GM12864 (cell line): ENCODE data around the gene SPRR3.

Experiments
- DNase-seq: peaks from one replicate; pipeline ENCODE4 v3.0.0-alpha.2; 2011; ENCODE audit warnings: low read depth
- H3K4me3 ChIP-seq: 2 replicates; pipeline ENCODE4 v1.5.1; 2011; ENCODE audit warnings: mild to moderate bottlenecking, low read depth, low read length, control low read depth
- TF ChIP-seq, protein P1 (sequence below): IDR thresholded peaks from 2 replicates; pipeline ENCODE4 v1.5.1; 2011; ENCODE audit warnings: low read depth, mild to moderate bottlenecking, moderate library complexity, low read length, control low read depth, inconsistent platforms; ENCODE audit errors: missing control alignments

Gene SPRR3

DNA sequence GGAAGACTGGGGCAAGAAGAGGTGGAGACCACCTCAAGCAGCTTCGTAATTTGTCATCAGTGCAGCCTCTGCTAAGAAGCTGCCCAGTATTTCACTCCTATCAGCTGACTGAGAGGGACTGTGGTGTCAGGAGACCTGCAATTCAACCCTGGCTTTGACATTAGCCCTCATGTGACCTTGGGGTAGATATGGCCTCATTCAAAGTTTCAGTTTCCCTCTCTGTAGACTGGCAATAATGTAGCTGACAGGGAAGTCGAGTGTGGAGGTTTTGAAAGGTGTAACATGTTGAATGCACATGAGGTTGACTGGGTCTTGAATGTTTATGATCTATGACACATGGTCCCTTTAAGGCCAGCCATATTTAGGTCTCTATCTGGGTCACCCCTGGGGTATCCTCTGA is 33.3 kb upstream of the SPRR3 start:
- TF ChIP-seq, protein P1, sequence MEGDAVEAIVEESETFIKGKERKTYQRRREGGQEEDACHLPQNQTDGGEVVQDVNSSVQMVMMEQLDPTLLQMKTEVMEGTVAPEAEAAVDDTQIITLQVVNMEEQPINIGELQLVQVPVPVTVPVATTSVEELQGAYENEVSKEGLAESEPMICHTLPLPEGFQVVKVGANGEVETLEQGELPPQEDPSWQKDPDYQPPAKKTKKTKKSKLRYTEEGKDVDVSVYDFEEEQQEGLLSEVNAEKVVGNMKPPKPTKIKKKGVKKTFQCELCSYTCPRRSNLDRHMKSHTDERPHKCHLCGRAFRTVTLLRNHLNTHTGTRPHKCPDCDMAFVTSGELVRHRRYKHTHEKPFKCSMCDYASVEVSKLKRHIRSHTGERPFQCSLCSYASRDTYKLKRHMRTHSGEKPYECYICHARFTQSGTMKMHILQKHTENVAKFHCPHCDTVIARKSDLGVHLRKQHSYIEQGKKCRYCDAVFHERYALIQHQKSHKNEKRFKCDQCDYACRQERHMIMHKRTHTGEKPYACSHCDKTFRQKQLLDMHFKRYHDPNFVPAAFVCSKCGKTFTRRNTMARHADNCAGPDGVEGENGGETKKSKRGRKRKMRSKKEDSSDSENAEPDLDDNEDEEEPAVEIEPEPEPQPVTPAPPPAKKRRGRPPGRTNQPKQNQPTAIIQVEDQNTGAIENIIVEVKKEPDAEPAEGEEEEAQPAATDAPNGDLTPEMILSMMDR = no peak
- peak; percentile 47 for DNase-seq
- no peak overlapping the region for H3K4me3 ChIP-seq

DNA sequence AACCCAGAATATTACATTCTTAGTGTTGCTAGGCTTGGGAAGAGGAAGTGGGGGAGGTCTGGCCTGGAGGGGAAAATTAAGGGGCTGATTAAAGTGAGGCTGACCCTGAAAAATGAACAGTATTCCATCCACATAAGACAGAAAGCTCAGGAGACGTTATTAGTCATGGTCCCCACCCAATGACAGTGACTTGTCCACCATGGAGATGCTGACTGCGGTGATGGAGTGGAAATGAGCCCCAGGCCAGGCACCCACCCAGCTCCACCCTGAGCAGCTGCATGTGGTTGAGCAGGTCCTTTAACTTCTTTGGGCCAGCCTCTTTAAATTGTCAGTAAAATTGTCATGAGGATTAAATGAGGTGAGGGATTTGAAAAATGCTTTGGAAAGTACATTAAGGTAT is 32.5 kb upstream of the SPRR3 start:
- no peak for DNase-seq
- H3K4me3 ChIP-seq = no peak overlapping the region
- TF ChIP-seq, protein P1 = no peak

DNA sequence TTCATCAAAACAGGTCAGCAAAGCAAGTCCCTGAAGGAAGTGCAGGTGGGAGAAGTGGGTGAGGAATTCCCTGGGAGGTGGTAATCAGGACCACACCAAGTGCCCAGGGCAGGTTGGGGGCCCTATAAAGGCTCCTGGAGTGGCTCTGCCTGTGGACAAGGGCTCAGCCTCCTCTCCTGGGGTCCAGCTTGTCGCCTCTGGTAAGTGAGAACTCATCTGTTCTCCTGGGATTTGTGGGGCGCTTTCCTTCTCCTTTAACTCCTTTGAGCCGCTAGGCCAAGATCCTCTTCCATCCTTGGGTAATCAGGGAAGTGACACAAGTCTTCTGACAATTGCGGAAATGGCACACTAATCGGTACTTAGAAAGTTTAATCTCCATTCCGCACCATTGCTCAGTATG is 31.1 kb upstream of the SPRR3 start, which contains the start of gene SPRR4:
SPRR4 (plus strand) TSS at position 154 of the 400 bp plus-strand sequence. CDS start 1,243 bp downstream, outside the sequence.
- H3K4me3 ChIP-seq = no peak within 1 kb of the TSS
- TF ChIP-seq, protein P1 = no peak
- no peak for DNase-seq

DNA sequence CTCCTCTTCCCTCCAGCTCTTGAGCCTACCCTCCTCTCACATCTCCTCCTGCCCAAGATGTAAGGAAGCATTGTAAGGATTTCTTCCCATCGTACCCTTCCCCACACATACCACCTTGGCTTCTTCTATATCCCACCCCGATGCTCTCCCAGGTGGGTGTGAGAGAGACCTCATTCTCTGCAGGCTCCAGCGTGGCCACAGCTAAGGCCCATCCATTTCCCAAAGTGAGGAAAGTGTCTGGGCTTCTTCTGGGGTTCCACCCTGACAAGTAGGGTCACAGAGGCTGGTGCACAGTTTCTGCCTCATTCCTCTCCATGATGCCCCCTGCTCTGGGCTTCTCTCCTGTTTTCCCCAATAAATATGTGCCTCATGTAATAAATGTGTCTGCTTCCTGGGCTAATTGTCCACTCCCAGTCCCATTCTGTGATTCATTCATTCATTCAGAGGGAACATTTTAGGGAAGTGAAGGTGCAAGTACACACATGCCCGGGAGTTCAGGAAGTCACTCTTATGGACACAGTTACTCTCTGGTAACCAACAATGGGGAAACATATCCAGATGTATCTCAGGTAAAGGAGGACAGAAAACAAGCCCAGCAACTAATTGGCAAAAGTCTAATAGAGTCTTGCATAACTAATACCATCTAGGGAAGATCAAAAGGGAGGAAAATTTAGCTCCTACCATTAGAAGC is 29.2 kb upstream of the SPRR3 start:
- H3K4me3 ChIP-seq = no peak overlapping the region
- TF ChIP-seq, protein P1 = no peak
- no peak for DNase-seq

DNA sequence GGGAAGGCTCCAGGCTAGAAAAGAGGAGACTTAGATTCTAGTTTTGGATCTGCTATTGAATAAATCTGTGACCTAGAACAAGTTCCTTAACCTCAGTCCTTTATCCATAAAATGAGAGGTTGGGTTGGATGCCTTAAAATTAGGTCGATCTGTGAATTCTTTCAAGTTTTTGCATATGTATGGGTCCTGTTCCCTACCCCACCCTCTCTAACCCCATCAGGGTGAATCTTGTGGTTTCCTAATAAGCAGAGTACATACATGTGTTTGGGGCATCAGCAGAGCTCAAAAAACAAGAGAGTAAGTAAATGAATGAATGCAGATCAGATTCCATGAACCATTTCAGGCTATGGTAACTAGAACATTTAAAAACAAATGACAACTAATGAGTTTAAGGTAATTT is 24.9 kb upstream of the SPRR3 start:
- DNase-seq = no peak
- TF ChIP-seq, protein P1 = no peak
- no peak overlapping the region for H3K4me3 ChIP-seq

DNA sequence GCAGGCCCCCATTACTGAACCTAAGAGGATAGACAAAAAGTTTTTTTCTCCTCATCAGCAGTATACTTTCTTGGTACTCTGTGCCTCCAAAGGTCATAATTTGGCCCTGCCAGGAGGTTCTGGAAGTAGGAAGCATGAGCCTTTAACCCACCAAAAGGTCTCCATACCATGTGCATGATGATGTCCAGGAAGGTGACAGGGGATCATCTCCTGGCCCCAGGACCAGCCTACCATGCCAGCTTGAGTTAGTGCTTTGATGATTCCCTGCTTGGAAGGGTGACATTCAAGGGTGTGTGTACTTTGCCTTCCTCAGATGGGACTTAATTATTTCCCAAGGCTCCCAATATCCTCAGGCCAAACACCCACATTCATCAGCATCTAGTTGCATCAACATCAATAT is 23.9 kb upstream of the SPRR3 start:
- H3K4me3 ChIP-seq = no peak overlapping the region
- no peak for DNase-seq
- TF ChIP-seq, protein P1 = no peak

DNA sequence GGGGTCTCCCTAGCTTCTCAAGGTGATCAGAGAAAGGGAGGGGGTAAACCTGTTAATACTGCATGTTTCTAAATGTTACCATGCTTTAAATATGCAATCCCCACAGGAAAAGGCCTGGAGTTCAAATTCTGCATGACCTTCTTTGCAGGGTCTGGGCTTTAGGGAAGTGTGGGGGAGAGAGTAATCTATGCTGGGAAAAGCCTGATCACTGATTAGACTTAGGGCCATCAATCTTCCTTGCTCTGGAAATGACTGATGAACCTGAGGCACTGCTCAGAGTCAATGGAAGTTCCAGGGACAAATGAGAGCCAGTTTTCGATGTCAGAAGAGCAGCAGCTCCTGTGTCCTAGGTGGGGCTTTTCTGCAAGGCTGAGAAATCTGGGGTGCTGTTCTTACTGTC is 20.9 kb upstream of the SPRR3 start:
- TF ChIP-seq, protein P1 = no peak
- no peak overlapping the region for H3K4me3 ChIP-seq
- no peak for DNase-seq
